ENCODE measurements around the gene PPIP5K2. TPM values are rescaled to one million over a fixed set of nuclear protein-coding genes. Genes with fewer than 3 reads are reported as not detected.
"Not testable (repeated sequence)": the region's sequence is repeated elsewhere in the genome, so short reads cannot be mapped to it uniquely, and the experiment has no call there.

Gene PPIP5K2
- total RNA-seq, result 46.6 TPM
- polyA plus RNA-seq, result 46.8 TPM
- long read RNA-seq, donor 1, result 0 reads
- long read RNA-seq, donor 2, result 0 reads
- long read RNA-seq, donor 3, result 0 reads
- long read RNA-seq, donor 4, partial matches to known transcripts, result 8 of 8 reads
- long read RNA-seq, donor 4, other reads (novel, unspliced or antisense), result 0 of 8 reads
- long read RNA-seq, donor 5, partial matches to known transcripts, result 20 of 22 reads
- long read RNA-seq, donor 5, other reads (novel, unspliced or antisense), result 0 of 22 reads
- long read RNA-seq, donor 6, partial matches to known transcripts, result 21 of 21 reads
- long read RNA-seq, donor 6, other reads (novel, unspliced or antisense), result 0 of 21 reads
- long read RNA-seq, donor 7, full-length matches to known transcripts, result 2 of 2 reads
- long read RNA-seq, donor 7, partial matches to known transcripts, result 0 of 2 reads
- long read RNA-seq, donor 7, other reads (novel, unspliced or antisense), result 0 of 2 reads
- long read RNA-seq, donor 8, partial matches to known transcripts, result 0 of 1 reads
- long read RNA-seq, donor 8, other reads (novel, unspliced or antisense), result 0 of 1 reads
- long read RNA-seq, donor 9, result 0 reads
- long read RNA-seq, donor 10, partial matches to known transcripts, result 26 of 26 reads
- long read RNA-seq, donor 10, other reads (novel, unspliced or antisense), result 0 of 26 reads

- Histone ChIP-seq H3K4me3 (ENCODE audit: low read length in 2 of 2) (peak within 1 kb of the TSS; percentile 82 to 88), H3K9me3 (ENCODE audit: control insufficient read depth in 2 of 2, insufficient read depth in 1 of 2, low read length in 1 of 2) (no peaks in the 10 kb centered on the region), H3K4me1 (ENCODE audit: control insufficient read depth in 2 of 2, insufficient read depth in 2 of 2, low read length in 2 of 2) (peaks cover 3 to 4% of the 10 kb centered on the region in 2 donors), H3K36me3 (ENCODE audit: control insufficient read depth in 2 of 2, insufficient read depth in 2 of 2, low read length in 1 of 2) (no peaks in the 10 kb centered on the region), H3K27ac (ENCODE audit: low read depth in 1 of 2, low read length in 1 of 2) (peak within 1 kb of the TSS; percentile 97 to 98), H3K27me3 (ENCODE audit: control insufficient read depth in 2 of 2, insufficient read depth in 1 of 2, low read length in 1 of 2) (no peaks in the 10 kb centered on the region)
- peak; percentile 94 to 99 (median 98) for DNase-seq (ENCODE audit: low read depth in 6 of 9, low spot score in 9 of 9)
- under 1% methylated on average over 46 of the region's 46 CpGs for WGBS
Observed at GRCh38 chr5:103119765-103120606, at the start of gene PPIP5K2, which contains the start of gene GIN1. PPIP5K2 (plus strand) TSS chr5:103120301; CDS start chr5:103129590, 9,289 bp downstream. GIN1 (minus strand) TSS chr5:103120138; CDS start chr5:103108707, 11,431 bp downstream.

- H3K4me1 ChIP-seq (ENCODE audit: control insufficient read depth in 2 of 2, insufficient read depth in 2 of 2, low read length in 2 of 2); H3K4me3 ChIP-seq (ENCODE audit: low read length in 2 of 2); H3K9me3 ChIP-seq (ENCODE audit: control insufficient read depth in 2 of 2, insufficient read depth in 1 of 2, low read length in 1 of 2); H3K36me3 ChIP-seq (ENCODE audit: control insufficient read depth in 2 of 2, insufficient read depth in 2 of 2, low read length in 1 of 2); H3K27ac ChIP-seq (ENCODE audit: low read depth in 1 of 2, low read length in 1 of 2); H3K27me3 ChIP-seq (ENCODE audit: control insufficient read depth in 2 of 2, insufficient read depth in 1 of 2, low read length in 1 of 2); DNase-seq (ENCODE audit: low read depth in 6 of 9, low spot score in 9 of 9): not testable (repeated sequence)
- 86% methylated on average over 4 of the region's 4 CpGs for WGBS
Observed at GRCh38 chr5:103073500-103073899, 46.6 kb upstream of the PPIP5K2 start.

DNA sequence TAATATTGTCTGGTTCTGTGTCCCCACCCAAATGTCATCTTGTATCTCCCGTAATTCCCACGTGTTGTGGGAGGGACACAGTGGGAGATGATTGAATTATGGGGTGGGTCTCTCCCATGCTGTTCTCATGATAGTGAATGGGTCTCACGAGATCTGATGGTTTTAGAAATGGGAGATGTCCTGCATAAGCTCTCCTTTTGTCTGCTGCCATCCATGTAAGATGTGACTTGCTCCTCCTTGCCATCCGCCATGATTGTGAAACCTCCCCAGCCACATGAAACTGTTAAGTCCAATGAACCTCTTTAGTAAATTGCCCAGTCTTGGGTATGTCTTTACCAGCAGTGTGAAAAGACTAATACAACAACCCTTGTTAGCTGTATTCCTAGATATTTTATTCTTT lies 44.7 kb upstream of the PPIP5K2 start:
- no peak overlapping the region for H3K27ac ChIP-seq (ENCODE audit: low read depth in 1 of 2, low read length in 1 of 2)
- H3K4me3 ChIP-seq (ENCODE audit: low read length in 2 of 2), result no peak overlapping the region
- H3K4me1 ChIP-seq (ENCODE audit: control insufficient read depth in 2 of 2, insufficient read depth in 2 of 2, low read length in 2 of 2), result no peaks in the 10 kb centered on the region
- H3K27me3 ChIP-seq (ENCODE audit: control insufficient read depth in 2 of 2, insufficient read depth in 1 of 2, low read length in 1 of 2), result no peaks in the 10 kb centered on the region
- no peak for DNase-seq (ENCODE audit: low read depth in 6 of 9, low spot score in 9 of 9)
- no peaks in the 10 kb centered on the region for H3K36me3 ChIP-seq (ENCODE audit: control insufficient read depth in 2 of 2, insufficient read depth in 2 of 2, low read length in 1 of 2)
- 97% methylated on average over 4 of the region's 4 CpGs for WGBS
- H3K9me3 ChIP-seq (ENCODE audit: control insufficient read depth in 2 of 2, insufficient read depth in 1 of 2, low read length in 1 of 2), result peaks cover 0 to 16% of the 10 kb centered on the region in 2 donors

GRCh38 chr5:103079796-103080195 lies 40.3 kb upstream of the PPIP5K2 start:
- Histone ChIP-seq H3K4me1 (ENCODE audit: control insufficient read depth in 2 of 2, insufficient read depth in 2 of 2, low read length in 2 of 2) (no peaks in the 10 kb centered on the region), H3K4me3 (ENCODE audit: low read length in 2 of 2) (no peak overlapping the region), H3K36me3 (ENCODE audit: control insufficient read depth in 2 of 2, insufficient read depth in 2 of 2, low read length in 1 of 2) (peaks cover 0 to under 1% of the 10 kb centered on the region in 2 donors), H3K9me3 (ENCODE audit: control insufficient read depth in 2 of 2, insufficient read depth in 1 of 2, low read length in 1 of 2) (peaks cover 0 to 17% of the 10 kb centered on the region in 2 donors), H3K27ac (ENCODE audit: low read depth in 1 of 2, low read length in 1 of 2) (no peak overlapping the region), H3K27me3 (ENCODE audit: control insufficient read depth in 2 of 2, insufficient read depth in 1 of 2, low read length in 1 of 2) (no peaks in the 10 kb centered on the region)
- DNase-seq (ENCODE audit: low read depth in 6 of 9, low spot score in 9 of 9), result no peak
- 84% methylated on average over 4 of the region's 4 CpGs for WGBS

- H3K27ac ChIP-seq (ENCODE audit: low read depth in 1 of 2, low read length in 1 of 2), result no peak overlapping the region
- no peaks in the 10 kb centered on the region for H3K27me3 ChIP-seq (ENCODE audit: control insufficient read depth in 2 of 2, insufficient read depth in 1 of 2, low read length in 1 of 2)
- H3K36me3 ChIP-seq (ENCODE audit: control insufficient read depth in 2 of 2, insufficient read depth in 2 of 2, low read length in 1 of 2), result peaks cover 0 to 12% of the 10 kb centered on the region in 2 donors
- H3K9me3 ChIP-seq (ENCODE audit: control insufficient read depth in 2 of 2, insufficient read depth in 1 of 2, low read length in 1 of 2), result peaks cover 0 to 7% of the 10 kb centered on the region in 2 donors
- 96% methylated on average over 1 of the region's 1 CpG for WGBS
- no peak for DNase-seq (ENCODE audit: low read depth in 6 of 9, low spot score in 9 of 9)
- H3K4me1 ChIP-seq (ENCODE audit: control insufficient read depth in 2 of 2, insufficient read depth in 2 of 2, low read length in 2 of 2), result no peaks in the 10 kb centered on the region
- no peak overlapping the region for H3K4me3 ChIP-seq (ENCODE audit: low read length in 2 of 2)
Observed at GRCh38 chr5:103086547-103086946, 33.6 kb upstream of the PPIP5K2 start.

GRCh38 chr5:103089272-103089671 lies 30.8 kb upstream of the PPIP5K2 start:
- Histone ChIP-seq H3K36me3 (ENCODE audit: control insufficient read depth in 2 of 2, insufficient read depth in 2 of 2, low read length in 1 of 2) (peaks cover 0 to 18% of the 10 kb centered on the region in 2 donors), H3K9me3 (ENCODE audit: control insufficient read depth in 2 of 2, insufficient read depth in 1 of 2, low read length in 1 of 2) (peaks cover 0 to 7% of the 10 kb centered on the region in 2 donors), H3K27me3 (ENCODE audit: control insufficient read depth in 2 of 2, insufficient read depth in 1 of 2, low read length in 1 of 2) (no peaks in the 10 kb centered on the region), H3K4me1 (ENCODE audit: control insufficient read depth in 2 of 2, insufficient read depth in 2 of 2, low read length in 2 of 2) (no peaks in the 10 kb centered on the region), H3K4me3 (ENCODE audit: low read length in 2 of 2) (no peak overlapping the region), H3K27ac (ENCODE audit: low read depth in 1 of 2, low read length in 1 of 2) (no peak overlapping the region)
- no peak for DNase-seq (ENCODE audit: low read depth in 6 of 9, low spot score in 9 of 9)
- WGBS, result 97% methylated on average over 1 of the region's 1 CpG

- WGBS, result 100% methylated on average over 1 of the region's 1 CpG
- DNase-seq (ENCODE audit: low read depth in 6 of 9, low spot score in 9 of 9), result no peak
- Histone ChIP-seq H3K36me3 (ENCODE audit: control insufficient read depth in 2 of 2, insufficient read depth in 2 of 2, low read length in 1 of 2) (peaks cover 0 to 15% of the 10 kb centered on the region in 2 donors), H3K27me3 (ENCODE audit: control insufficient read depth in 2 of 2, insufficient read depth in 1 of 2, low read length in 1 of 2) (no peaks in the 10 kb centered on the region), H3K9me3 (ENCODE audit: control insufficient read depth in 2 of 2, insufficient read depth in 1 of 2, low read length in 1 of 2) (peaks cover 0 to 3% of the 10 kb centered on the region in 2 donors), H3K4me1 (ENCODE audit: control insufficient read depth in 2 of 2, insufficient read depth in 2 of 2, low read length in 2 of 2) (no peaks in the 10 kb centered on the region), H3K27ac (ENCODE audit: low read depth in 1 of 2, low read length in 1 of 2) (no peak overlapping the region), H3K4me3 (ENCODE audit: low read length in 2 of 2) (no peak overlapping the region)
Observed at GRCh38 chr5:103090791-103091190, 29.3 kb upstream of the PPIP5K2 start.

DNA sequence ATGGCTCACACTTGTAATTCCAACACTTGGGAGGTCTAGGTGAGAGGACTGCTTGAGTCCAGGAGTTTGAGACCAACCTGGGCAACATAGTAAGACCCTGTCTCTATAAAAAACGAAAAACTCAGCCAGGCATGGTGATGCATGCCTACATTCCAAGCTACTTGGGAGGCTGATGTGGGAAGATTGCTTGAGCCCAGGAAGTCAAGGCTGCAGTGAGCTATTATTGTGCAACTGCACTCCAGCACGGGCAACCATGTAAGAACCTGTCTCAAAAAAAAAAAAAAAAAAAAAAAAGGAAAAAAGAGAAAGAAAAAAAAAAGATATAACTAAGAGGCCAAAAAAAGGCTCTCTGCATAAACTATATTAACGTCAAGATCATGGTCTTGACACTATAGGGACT lies 27.4 kb upstream of the PPIP5K2 start:
- no peaks in the 10 kb centered on the region for H3K9me3 ChIP-seq (ENCODE audit: control insufficient read depth in 2 of 2, insufficient read depth in 1 of 2, low read length in 1 of 2)
- no peak overlapping the region for H3K4me3 ChIP-seq (ENCODE audit: low read length in 2 of 2)
- H3K4me1 ChIP-seq (ENCODE audit: control insufficient read depth in 2 of 2, insufficient read depth in 2 of 2, low read length in 2 of 2), result no peaks in the 10 kb centered on the region
- WGBS, result 97% methylated on average over 3 of the region's 3 CpGs
- no peaks in the 10 kb centered on the region for H3K27me3 ChIP-seq (ENCODE audit: control insufficient read depth in 2 of 2, insufficient read depth in 1 of 2, low read length in 1 of 2)
- DNase-seq (ENCODE audit: low read depth in 6 of 9, low spot score in 9 of 9), result no peak
- H3K36me3 ChIP-seq (ENCODE audit: control insufficient read depth in 2 of 2, insufficient read depth in 2 of 2, low read length in 1 of 2), result peaks cover 0 to 6% of the 10 kb centered on the region in 2 donors
- H3K27ac ChIP-seq (ENCODE audit: low read depth in 1 of 2, low read length in 1 of 2), result no peak overlapping the region
